Measurements from ENCODE around the gene BAG2.

DNA sequence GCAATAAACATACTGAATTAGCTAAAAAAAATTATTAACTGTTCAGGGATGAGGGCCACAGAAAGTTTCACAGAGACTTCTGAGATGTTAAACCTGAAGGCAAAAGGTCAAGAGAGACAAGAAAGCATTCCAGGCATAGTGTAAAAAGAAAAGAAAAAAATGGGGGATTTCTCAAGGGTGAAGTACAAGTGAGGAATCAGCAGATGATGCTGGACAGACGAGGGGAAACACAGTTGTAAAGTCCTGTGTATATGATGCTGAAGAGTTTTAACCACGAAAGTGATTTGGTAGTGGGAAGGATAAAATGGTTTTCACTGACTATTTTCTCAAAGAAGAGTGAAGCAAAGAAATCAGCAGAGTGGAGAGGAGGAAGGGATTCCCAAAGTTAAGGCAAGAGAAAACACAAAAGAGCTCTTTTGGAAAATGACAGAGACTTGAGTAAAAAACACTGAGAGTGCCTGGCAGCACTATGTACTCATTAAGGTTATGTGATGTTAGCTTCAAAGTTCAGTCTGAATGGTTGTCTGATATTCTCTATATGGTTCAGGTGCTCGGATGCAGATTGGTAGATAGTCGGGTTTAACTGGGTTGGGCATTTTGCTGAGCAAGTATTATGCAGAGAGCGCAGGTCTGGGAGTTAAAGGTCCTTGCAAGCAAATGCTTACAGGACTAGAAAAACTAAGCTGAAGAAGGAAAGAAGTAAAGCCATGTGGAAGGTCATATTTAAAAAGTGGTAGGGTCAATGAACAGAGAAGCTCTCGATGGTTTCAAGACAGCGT is 33.6 kb downstream of the BAG2 start:
- TF ChIP-seq, protein P1, sequence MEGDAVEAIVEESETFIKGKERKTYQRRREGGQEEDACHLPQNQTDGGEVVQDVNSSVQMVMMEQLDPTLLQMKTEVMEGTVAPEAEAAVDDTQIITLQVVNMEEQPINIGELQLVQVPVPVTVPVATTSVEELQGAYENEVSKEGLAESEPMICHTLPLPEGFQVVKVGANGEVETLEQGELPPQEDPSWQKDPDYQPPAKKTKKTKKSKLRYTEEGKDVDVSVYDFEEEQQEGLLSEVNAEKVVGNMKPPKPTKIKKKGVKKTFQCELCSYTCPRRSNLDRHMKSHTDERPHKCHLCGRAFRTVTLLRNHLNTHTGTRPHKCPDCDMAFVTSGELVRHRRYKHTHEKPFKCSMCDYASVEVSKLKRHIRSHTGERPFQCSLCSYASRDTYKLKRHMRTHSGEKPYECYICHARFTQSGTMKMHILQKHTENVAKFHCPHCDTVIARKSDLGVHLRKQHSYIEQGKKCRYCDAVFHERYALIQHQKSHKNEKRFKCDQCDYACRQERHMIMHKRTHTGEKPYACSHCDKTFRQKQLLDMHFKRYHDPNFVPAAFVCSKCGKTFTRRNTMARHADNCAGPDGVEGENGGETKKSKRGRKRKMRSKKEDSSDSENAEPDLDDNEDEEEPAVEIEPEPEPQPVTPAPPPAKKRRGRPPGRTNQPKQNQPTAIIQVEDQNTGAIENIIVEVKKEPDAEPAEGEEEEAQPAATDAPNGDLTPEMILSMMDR (conservative IDR thresholded peaks at IDR 0.05) = no peak
- TF ChIP-seq EZH2 (IDR thresholded peaks at IDR 0.05; ENCODE audit: low read depth) = no peak
